Endothelial cell (in vitro differentiated cells): Measurements from ENCODE around the gene SH3YL1. TPM values are rescaled to one million over a fixed set of nuclear protein-coding genes. Genes with fewer than 3 reads are reported as not detected.

ENCODE experiments used
- DNase-seq: peaks from one replicate; pipeline ENCODE4 v3.0.0; 2021; ENCODE audit warnings: low spot score
- H3K27ac Mint-ChIP-seq: one replicate; pipeline ENCODE4 v1.8.0; 2021; ENCODE audit warnings: mixed read lengths, inconsistent platforms; ENCODE audit not compliant: unreplicated experiment
- H3K27me3 Mint-ChIP-seq: one replicate; pipeline ENCODE4 v1.8.0; 2021; ENCODE audit warnings: mild to moderate bottlenecking, moderate library complexity, mixed read lengths, inconsistent platforms; ENCODE audit not compliant: unreplicated experiment
- H3K36me3 Mint-ChIP-seq: one replicate; pipeline ENCODE4 v1.8.0; 2021; ENCODE audit warnings: mild to moderate bottlenecking, low read depth, mixed read lengths, inconsistent platforms; ENCODE audit not compliant: unreplicated experiment
- H3K4me1 Mint-ChIP-seq: one replicate; pipeline ENCODE4 v1.8.0; 2021; ENCODE audit warnings: mild to moderate bottlenecking, mixed read lengths, inconsistent platforms; ENCODE audit not compliant: unreplicated experiment
- H3K4me3 Mint-ChIP-seq: one replicate; pipeline ENCODE4 v1.8.0; 2021; ENCODE audit warnings: mild to moderate bottlenecking, mixed read lengths, inconsistent platforms; ENCODE audit not compliant: unreplicated experiment
- H3K9me3 Mint-ChIP-seq: one replicate; pipeline ENCODE4 v1.8.0; 2021; ENCODE audit warnings: mixed read lengths, inconsistent platforms; ENCODE audit not compliant: unreplicated experiment
- total RNA-seq: library from RNA; stranded (reverse); fragmentation: NEBNext Ultra II Directional; extraction: Animal tissue kit (Norgen Biotek cat#: 25700); gene quantifications from one replicate; pipeline ENCODE4 v1.2.1, GENCODE V29; 2021; ENCODE audit not compliant: unreplicated experiment
- TF ChIP-seq, protein P1 (sequence below): fragments of 200-600 bp; sonication (generic); IDR thresholded peaks from one replicate; pipeline ENCODE4 v1.5.0; 2021; ENCODE audit warnings: antibody characterized with exemption; ENCODE audit not compliant: unreplicated experiment

The SH3YL1 gene
- total RNA-seq, 1 donor from 2014 or later: 35.8 TPM

DNA sequence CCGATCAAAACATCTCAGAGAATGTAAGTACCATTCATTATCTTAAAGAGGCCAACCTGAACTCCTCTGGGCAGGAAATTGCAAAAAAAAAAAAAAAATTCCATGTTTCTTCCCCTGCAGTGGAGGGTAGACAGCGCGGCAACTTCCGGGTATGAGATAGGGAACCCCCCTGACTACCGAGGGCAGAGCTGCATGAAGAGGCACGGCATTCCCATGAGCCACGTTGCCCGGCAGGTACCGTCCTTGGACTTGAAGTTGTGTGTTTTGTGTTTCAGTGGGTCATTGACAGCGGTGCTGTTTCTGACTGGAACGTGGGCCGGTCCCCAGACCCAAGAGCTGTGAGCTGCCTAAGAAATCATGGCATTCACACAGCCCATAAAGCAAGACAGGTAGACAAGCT lies 8.1 kb upstream of the SH3YL1 start:
- TF ChIP-seq, protein P1, sequence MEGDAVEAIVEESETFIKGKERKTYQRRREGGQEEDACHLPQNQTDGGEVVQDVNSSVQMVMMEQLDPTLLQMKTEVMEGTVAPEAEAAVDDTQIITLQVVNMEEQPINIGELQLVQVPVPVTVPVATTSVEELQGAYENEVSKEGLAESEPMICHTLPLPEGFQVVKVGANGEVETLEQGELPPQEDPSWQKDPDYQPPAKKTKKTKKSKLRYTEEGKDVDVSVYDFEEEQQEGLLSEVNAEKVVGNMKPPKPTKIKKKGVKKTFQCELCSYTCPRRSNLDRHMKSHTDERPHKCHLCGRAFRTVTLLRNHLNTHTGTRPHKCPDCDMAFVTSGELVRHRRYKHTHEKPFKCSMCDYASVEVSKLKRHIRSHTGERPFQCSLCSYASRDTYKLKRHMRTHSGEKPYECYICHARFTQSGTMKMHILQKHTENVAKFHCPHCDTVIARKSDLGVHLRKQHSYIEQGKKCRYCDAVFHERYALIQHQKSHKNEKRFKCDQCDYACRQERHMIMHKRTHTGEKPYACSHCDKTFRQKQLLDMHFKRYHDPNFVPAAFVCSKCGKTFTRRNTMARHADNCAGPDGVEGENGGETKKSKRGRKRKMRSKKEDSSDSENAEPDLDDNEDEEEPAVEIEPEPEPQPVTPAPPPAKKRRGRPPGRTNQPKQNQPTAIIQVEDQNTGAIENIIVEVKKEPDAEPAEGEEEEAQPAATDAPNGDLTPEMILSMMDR: no peak
- Mint-ChIP-seq H3K9me3 (no peaks in the 10 kb centered on the region), H3K27ac (no peak overlapping the region), H3K27me3 (peaks cover 2% of the 10 kb centered on the region), H3K4me1 (peaks cover 19% of the 10 kb centered on the region), H3K4me3 (no peak overlapping the region), H3K36me3 (no peaks in the 10 kb centered on the region)
- DNase-seq: no peak

DNA sequence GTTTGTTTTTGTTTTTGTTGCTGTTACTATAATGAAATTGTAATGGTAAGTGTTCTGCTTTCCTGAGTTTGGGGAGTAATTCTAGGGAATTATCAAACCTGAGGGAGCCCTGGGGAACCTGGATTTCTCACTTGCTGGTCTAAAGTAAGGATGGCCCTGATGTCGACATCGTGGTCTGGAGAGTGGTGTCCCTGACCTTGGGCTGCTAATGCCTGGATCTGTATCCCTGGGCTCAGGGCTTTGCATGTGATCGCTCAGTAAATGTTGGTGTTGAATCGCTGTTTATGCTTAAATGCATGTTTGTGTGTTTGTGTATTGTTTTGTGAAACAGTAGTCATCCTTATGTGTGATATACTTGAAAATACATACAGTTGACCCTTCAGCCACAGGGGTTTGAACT lies 7.0 kb upstream of the SH3YL1 start:
- H3K27ac Mint-ChIP-seq: no peak overlapping the region
- H3K27me3 Mint-ChIP-seq: peaks cover 2% of the 10 kb centered on the region
- TF ChIP-seq, protein P1: no peak
- H3K36me3 Mint-ChIP-seq: no peaks in the 10 kb centered on the region
- no peaks in the 10 kb centered on the region for H3K9me3 Mint-ChIP-seq
- peaks cover 19% of the 10 kb centered on the region for H3K4me1 Mint-ChIP-seq
- no peak for DNase-seq
- no peak overlapping the region for H3K4me3 Mint-ChIP-seq

DNA sequence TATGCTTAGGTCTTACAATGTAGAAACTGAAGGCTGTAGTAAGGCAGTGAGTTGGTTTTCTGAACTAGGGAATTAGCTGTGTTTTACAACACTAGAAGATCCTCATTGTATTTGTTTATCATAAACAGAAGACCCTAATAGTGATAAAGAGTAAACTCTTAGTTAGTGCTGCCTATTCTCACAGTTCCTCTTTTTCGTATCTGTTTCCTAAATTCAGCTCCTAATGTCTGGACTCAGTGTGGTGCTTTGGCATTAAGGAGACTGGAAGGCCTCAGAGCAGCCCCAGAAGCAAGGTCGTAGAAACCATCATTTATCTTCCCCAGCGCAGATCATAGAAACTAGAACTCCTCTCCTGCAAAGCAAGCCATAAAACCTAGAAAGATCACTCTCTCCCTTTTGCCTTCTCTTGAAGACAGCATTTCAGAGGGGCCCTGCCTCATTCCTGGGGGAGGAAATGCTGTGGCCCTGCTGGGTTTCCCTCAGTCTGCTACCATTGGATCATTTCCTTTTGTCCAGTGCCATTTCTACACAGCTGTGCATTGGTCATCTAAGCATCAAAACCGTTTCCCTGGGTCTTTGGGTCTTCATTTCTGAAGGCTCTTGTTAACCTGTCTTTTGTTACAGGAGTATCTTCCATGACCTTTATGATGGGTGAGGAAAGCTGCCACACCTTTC lies 5.7 kb upstream of the SH3YL1 start:
- no peak for DNase-seq
- Mint-ChIP-seq H3K36me3 (no peaks in the 10 kb centered on the region), H3K27ac (no peak overlapping the region), H3K27me3 (peaks cover 7% of the 10 kb centered on the region), H3K4me1 (peaks cover 24% of the 10 kb centered on the region), H3K4me3 (no peak overlapping the region), H3K9me3 (no peaks in the 10 kb centered on the region)
- TF ChIP-seq, protein P1: no peak

DNA sequence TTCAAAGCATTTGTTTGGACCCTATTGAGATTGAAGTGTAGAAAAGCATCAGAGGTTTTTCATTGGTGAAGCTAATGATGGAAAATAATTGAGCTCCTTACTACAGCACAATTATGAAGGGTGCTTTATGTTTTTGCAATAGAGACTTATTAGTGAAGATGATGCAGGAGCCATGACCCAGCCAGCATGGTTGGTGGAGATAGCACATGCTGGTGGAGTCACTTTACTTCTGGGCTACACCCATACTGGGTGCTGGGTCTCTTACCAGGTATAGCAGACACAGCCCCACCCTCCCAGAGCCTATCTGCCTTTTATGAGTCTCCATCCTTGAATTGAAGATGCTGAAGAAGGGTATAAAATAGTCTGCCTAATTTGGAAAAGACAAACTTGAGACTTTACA lies 4.5 kb upstream of the SH3YL1 start:
- H3K27me3 Mint-ChIP-seq: peaks cover 7% of the 10 kb centered on the region
- peaks cover 24% of the 10 kb centered on the region for H3K4me1 Mint-ChIP-seq
- DNase-seq: no peak
- H3K9me3 Mint-ChIP-seq: no peaks in the 10 kb centered on the region
- TF ChIP-seq, protein P1: no peak
- no peak overlapping the region for H3K4me3 Mint-ChIP-seq
- no peak overlapping the region for H3K27ac Mint-ChIP-seq
- H3K36me3 Mint-ChIP-seq: no peaks in the 10 kb centered on the region

DNA sequence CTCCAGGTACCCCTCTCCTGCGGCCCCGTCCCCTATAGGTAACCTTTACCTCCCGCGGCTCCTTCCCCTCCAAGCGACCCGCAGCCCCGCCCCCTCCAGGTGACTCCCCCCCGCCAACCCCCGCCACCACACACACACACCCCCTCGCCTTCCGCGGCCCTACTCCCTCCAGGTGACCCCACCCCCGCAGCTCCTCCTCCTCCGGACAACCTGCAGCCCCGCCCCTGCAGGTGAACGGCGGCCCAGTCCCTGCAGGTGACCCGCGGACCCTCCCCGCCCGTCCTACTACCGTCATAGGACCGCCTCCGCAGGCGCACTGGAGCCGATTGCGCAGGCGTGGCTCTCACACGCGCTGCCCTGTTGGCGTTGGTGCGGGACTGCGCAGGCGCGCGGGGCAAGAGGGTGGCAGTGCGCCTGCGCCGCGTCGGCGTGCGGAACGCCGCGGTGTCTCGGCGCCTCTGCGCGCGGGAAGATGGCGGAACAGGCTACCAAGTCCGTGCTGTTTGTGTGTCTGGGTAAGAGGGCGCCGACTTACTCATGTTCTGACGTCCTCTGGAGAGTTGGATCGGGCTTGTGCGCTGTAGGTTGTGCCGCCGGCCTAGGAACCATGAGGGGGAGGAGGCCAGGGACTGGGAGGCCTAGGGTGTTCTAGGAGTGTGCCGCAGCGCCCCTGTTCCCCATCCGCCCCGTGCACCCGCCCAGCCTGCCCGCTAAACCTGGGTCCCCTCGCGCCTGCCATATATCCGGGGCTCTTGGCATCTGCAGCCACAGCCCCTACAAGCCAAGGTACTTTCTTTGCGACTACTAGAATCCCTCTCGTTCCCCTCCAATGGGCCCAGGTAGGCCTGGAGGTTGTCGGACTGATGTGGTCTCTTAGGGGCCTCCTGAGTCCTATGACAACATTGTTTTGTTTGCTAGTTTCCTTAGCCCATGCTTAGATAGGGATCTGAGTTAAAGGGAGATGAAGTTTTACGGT lies 949 bp upstream of the SH3YL1 start, which contains the start of gene ACP1:
ACP1 (plus strand) TSS at position 455 of the 976 bp plus-strand sequence; CDS start at position 473, 18 bp downstream.
- Mint-ChIP-seq H3K27me3 (peaks cover 7% of the 10 kb centered on the region), H3K36me3 (no peaks in the 10 kb centered on the region), H3K4me1 (peaks cover 31% of the 10 kb centered on the region), H3K27ac (peak within 1 kb of the TSS; percentile 95), H3K4me3 (peak within 1 kb of the TSS; percentile 96), H3K9me3 (no peaks in the 10 kb centered on the region)
- TF ChIP-seq, protein P1: no peak
- peak; percentile 97 for DNase-seq
